Measurements from ENCODE around the gene RBMS3. TPM values are rescaled to one million over a fixed set of nuclear protein-coding genes. Genes with fewer than 3 reads are reported as not detected.

RBMS3 gene
- total and polyA plus RNA-seq, 2 of the 8 experiments (the other 6 are each of a cell fraction or from before 2014, with no cell fraction given) = 3.7 to 6.9 TPM

- Histone ChIP-seq H4K91ac (replicated peaks; ENCODE audit: insufficient read length, low read length) (no peak overlapping the region), H3K9me3 (ENCODE audit: insufficient read depth in 2 of 2, low read depth in 1 of 2, low read length in 1 of 2) (no peaks in the 10 kb centered on the region), H3K4me1 (replicated peaks in 1 of 4; ENCODE audit: control insufficient read depth in 3 of 4, insufficient read depth in 4 of 4, low read length in 3 of 4) (no peaks in the 10 kb centered on the region), H2BK20ac (ENCODE audit: low read length) (no peak overlapping the region), H4K8ac (ENCODE audit: extremely low read depth, insufficient read depth, low read length) (no peak overlapping the region), H3K9ac (replicated peaks in 1 of 4; ENCODE audit: extremely low read depth in 1 of 4, low read depth in 3 of 4, low read length in 3 of 4) (no peak overlapping the region), H3K18ac (ENCODE audit: extremely low read depth, low read length) (no peak overlapping the region), H3K27me3 (replicated peaks in 1 of 4; ENCODE audit: control insufficient read depth in 3 of 4, extremely low read depth in 1 of 4, insufficient read depth in 3 of 4, low read length in 3 of 4) (no peaks in the 10 kb centered on the region), H3K4me2 (ENCODE audit: insufficient read depth in 1 of 2, low read depth in 2 of 2, low read length in 2 of 2) (no peak overlapping the region), H4K5ac (ENCODE audit: insufficient read length, low read depth, low read length) (no peak overlapping the region), H3K56ac (replicated peaks; ENCODE audit: insufficient read length, low read depth, low read length) (no peak overlapping the region), H3K4ac (replicated peaks; ENCODE audit: insufficient read length, low read depth, low read length) (no peak overlapping the region), H4K20me1 (replicated peaks in 1 of 2; ENCODE audit: control insufficient read depth in 1 of 2, insufficient read depth in 2 of 2, low read length in 2 of 2) (no peaks in the 10 kb centered on the region), H3K14ac (ENCODE audit: insufficient read length) (no peak overlapping the region), H3K36me3 (ENCODE audit: control insufficient read depth in 2 of 4, insufficient read depth in 4 of 4, low read length in 3 of 4) (no peaks in the 10 kb centered on the region), H3K23ac (ENCODE audit: insufficient read length) (no peak overlapping the region), H3K4me3 (ENCODE audit: extremely low read depth in 1 of 4, insufficient read depth in 2 of 4, low read depth in 3 of 4, low read length in 4 of 4) (no peak overlapping the region), H3K23me2 (ENCODE audit: low read depth, low read length) (no peaks in the 10 kb centered on the region), H3K27ac (ENCODE audit: low read depth, low read length) (no peak overlapping the region), H3K79me2 (ENCODE audit: control insufficient read depth in 1 of 2, insufficient read depth in 2 of 2, low read length in 2 of 2) (no peaks in the 10 kb centered on the region), H2BK15ac (ENCODE audit: low read length) (no peak overlapping the region), H2AFZ (ENCODE audit: low read length) (no peak overlapping the region), H2BK5ac (ENCODE audit: low read depth, low read length) (no peak overlapping the region), H3K79me1 (ENCODE audit: low read depth, low read length) (no peaks in the 10 kb centered on the region), H2BK120ac (replicated peaks; ENCODE audit: low read depth, low read length) (no peak overlapping the region), H2BK12ac (ENCODE audit: low read depth, low read length) (no peak overlapping the region), H2AK5ac (ENCODE audit: low read depth, low read length) (no peak overlapping the region)
- 91% methylated on average over 3 of the region's 3 CpGs; no CpG with 5 or more reads in 1 of the 2 experiments for WGBS, 2 experiments (ENCODE audit: extremely low coverage in 1 of 2, insufficient coverage in 1 of 2, insufficient read length in 1 of 2, insufficient replicate concordance in 2 of 2, low coverage in 1 of 2, low lambda C conversion rate in 2 of 2, missing lambda C conversion rate in 1 of 2)
- ChIA-PET CTCF (ENCODE audit: partially characterized antibody) (no interaction called here), POLR2A (ENCODE audit: partially characterized antibody) (no interaction called here)
- FAIRE-seq (no peak), DNase-seq (ENCODE audit: low read depth in 1 of 2, low spot score in 2 of 2) (no peak)
- TF ChIP-seq JUN (IDR thresholded peaks at IDR 0.05; ENCODE audit: low read depth, low read length) (no peak), ATF2 (IDR thresholded peaks at IDR 0.05; ENCODE audit: low read length) (no peak), NANOG (IDR thresholded peaks at IDR 0.05; ENCODE audit: insufficient read depth, low read depth, low read length, poor library complexity, severe bottlenecking) (no peak), POLR2A (IDR thresholded peaks at IDR 0.05; ENCODE audit: control extremely low read depth in 1 of 2, low read depth in 2 of 2, low read length in 2 of 2) (no peak), KDM1A (IDR thresholded peaks at IDR 0.05; ENCODE audit: borderline replicate concordance, low read length) (no peak), EP300 (IDR thresholded peaks at IDR 0.05; ENCODE audit: borderline replicate concordance in 1 of 2, low read depth in 2 of 2, low read length in 2 of 2) (no peak), CHD2 (IDR thresholded peaks at IDR 0.05; ENCODE audit: low read length) (no peak), BCL11A (IDR thresholded peaks at IDR 0.05; ENCODE audit: low read depth in 2 of 2, low read length in 2 of 2) (no peak), ATF3 (IDR thresholded peaks at IDR 0.05; ENCODE audit: insufficient read depth, low read depth, low read length) (no peak), SIN3A (conservative IDR thresholded peaks at IDR 0.05 in 1 of 2, IDR thresholded peaks at IDR 0.05 in 1 of 2; ENCODE audit: low read depth in 1 of 2, low read length in 2 of 2) (no peak), RXRA (IDR thresholded peaks at IDR 0.05; ENCODE audit: insufficient read depth, low read depth, low read length) (no peak), EGR1 (IDR thresholded peaks at IDR 0.05; ENCODE audit: borderline replicate concordance, low read depth, low read length) (no peak)
Measured at GRCh38 chr3:29271475-29271874, 9.4 kb upstream of the RBMS3 start.
